CD14-positive monocyte (primary cell): Measurements from ENCODE around the gene MTX2. TPM values are rescaled to one million over a fixed set of nuclear protein-coding genes. Genes with fewer than 3 reads are reported as not detected.

Experiments used
- DNase-seq, 3 donors: peaks; one replicate each; pipeline ENCODE4 v3.0.0-alpha.2; 2011 to 2022
- H2AFZ ChIP-seq: 2 replicates; pipeline ENCODE4 v1.6.0; 2012; ENCODE audit warnings: mild to moderate bottlenecking, low read depth, low read length, inconsistent platforms; ENCODE audit not compliant: insufficient read depth, poor library complexity, severe bottlenecking
- H3K27ac ChIP-seq, 2 donors: 1 replicate in 1 of 2; 2 replicates in 1 of 2; pipeline ENCODE4 v1.5.1; 2012 to 2013; ENCODE audit warnings: low read length in 2 of 2, control low read depth in 1 of 2, inconsistent platforms in 1 of 2, low read depth in 1 of 2, mild to moderate bottlenecking in 1 of 2
- H3K27me3 ChIP-seq, 2 donors: one replicate each; pipeline versions ENCODE4 v1.6.0 to v1.6.1; 2011 to 2013; ENCODE audit warnings: low read length in 2 of 2; ENCODE audit not compliant: control insufficient read depth in 2 of 2, insufficient read depth in 2 of 2
- H3K36me3 ChIP-seq, 2 donors: replicated peaks in 1 of 2; 1 replicate in 1 of 2; 2 replicates in 1 of 2; pipeline versions ENCODE4 v1.5.1 to v1.6.1; 2012 to 2013; ENCODE audit warnings: low read length in 2 of 2, control low read depth in 1 of 2, inconsistent platforms in 1 of 2, mild to moderate bottlenecking in 1 of 2; ENCODE audit not compliant: insufficient read depth in 2 of 2, control insufficient read depth in 1 of 2
- H3K4me1 ChIP-seq, 2 donors: 1 replicate in 1 of 2; 2 replicates in 1 of 2; pipeline versions ENCODE4 v1.5.1 to v1.6.1; 2012 to 2013; ENCODE audit warnings: low read length in 2 of 2, control low read depth in 1 of 2, inconsistent platforms in 1 of 2, mild to moderate bottlenecking in 1 of 2, moderate library complexity in 1 of 2; ENCODE audit not compliant: insufficient read depth in 2 of 2, control insufficient read depth in 1 of 2
- H3K4me2 ChIP-seq: replicated peaks from 2 replicates; pipeline ENCODE3; 2012; ENCODE audit warnings: low read length, moderate library complexity, mild to moderate bottlenecking; ENCODE audit not compliant: poor library complexity, severe bottlenecking; ENCODE audit errors: extremely low read depth
- H3K4me3 ChIP-seq, 3 experiments: fragments of 200-600 bp in 1 of 3; sonication (generic) in 1 of 3; replicated peaks in 1 of 3; 1 replicate in 2 of 3; 2 replicates in 1 of 3; pipeline ENCODE4 v1.5.1; 2011 to 2013; ENCODE audit warnings: low read length in 3 of 3, mild to moderate bottlenecking in 3 of 3, control low read depth in 2 of 3, low read depth in 2 of 3, inconsistent platforms in 1 of 3, moderate library complexity in 1 of 3
- H3K79me2 ChIP-seq: 2 replicates; pipeline ENCODE4 v1.6.0; 2012; ENCODE audit warnings: mild to moderate bottlenecking, control low read depth, inconsistent platforms, low read length, moderate library complexity; ENCODE audit not compliant: insufficient read depth
- H3K9ac ChIP-seq: 2 replicates; pipeline ENCODE4 v1.6.0; 2017; ENCODE audit warnings: low read length, mild to moderate bottlenecking; ENCODE audit not compliant: insufficient read depth, poor library complexity, severe bottlenecking
- H3K9me3 ChIP-seq, 2 donors: replicated peaks in 1 of 2; 1 replicate in 1 of 2; 2 replicates in 1 of 2; pipeline versions ENCODE4 v1.5.1 to v1.6.1; 2012 to 2013; ENCODE audit warnings: low read length in 2 of 2, control low read depth in 1 of 2; ENCODE audit not compliant: control insufficient read depth in 1 of 2, insufficient read depth in 1 of 2
- H4K20me1 ChIP-seq: 2 replicates; pipeline ENCODE4 v1.6.0; 2012; ENCODE audit warnings: mild to moderate bottlenecking, low read length, control low read depth, moderate library complexity; ENCODE audit not compliant: insufficient read depth
- H3K27ac Mint-ChIP-seq, 7 donors: one replicate each; pipeline ENCODE4 v1.8.0; 2020; ENCODE audit warnings: mild to moderate bottlenecking in 7 of 7, mixed read lengths in 7 of 7, moderate library complexity in 6 of 7, inconsistent platforms in 2 of 7
- H3K27me3 Mint-ChIP-seq, 3 donors: one replicate each; pipeline ENCODE4 v1.8.0; 2021 to 2022; ENCODE audit warnings: low read depth in 3 of 3, mild to moderate bottlenecking in 3 of 3, mixed read lengths in 3 of 3, moderate library complexity in 3 of 3, inconsistent platforms in 1 of 3
- H3K36me3 Mint-ChIP-seq, 2 donors: one replicate each; pipeline ENCODE4 v1.8.0; 2020; ENCODE audit warnings: mixed read lengths in 2 of 2, inconsistent platforms in 1 of 2, mild to moderate bottlenecking in 1 of 2
- H3K4me1 Mint-ChIP-seq: one replicate; pipeline ENCODE4 v1.8.0; 2020; ENCODE audit warnings: mild to moderate bottlenecking, mixed read lengths
- H3K4me3 Mint-ChIP-seq, 2 donors: one replicate each; pipeline ENCODE4 v1.8.0; 2020; ENCODE audit warnings: mild to moderate bottlenecking in 2 of 2, mixed read lengths in 2 of 2, moderate library complexity in 1 of 2
- H3K9me3 Mint-ChIP-seq, 7 donors: one replicate each; pipeline ENCODE4 v1.8.0; 2020 to 2022; ENCODE audit warnings: mixed read lengths in 7 of 7, mild to moderate bottlenecking in 6 of 7, moderate library complexity in 6 of 7, inconsistent platforms in 2 of 7
- WGBS: methylation state at CpG from one replicate; pipeline ENCODE4 v1.1.5; 2013; ENCODE audit warnings: missing lambda C conversion rate; ENCODE audit not compliant: insufficient coverage; 5-methylcytosine and 5-hydroxymethylcytosine counted together
- intact Hi-C, 2 donors: fragments of 100-400 bp; cut with micrococcal nuclease; formaldehyde crosslinking; loops; one replicate each; pipeline versions ENCODE4 v1.15.0 to v1.15.1; 2023
- polyA plus RNA-seq, 3 donors: library from polyadenylated mRNA; depleted of rRNA in 1 of 3; unstranded in 2 of 3; stranded (reverse) in 1 of 3; fragments of 300-500 nt in 2 of 3; fragments of >200 nt in 1 of 3; fragmentation: Illumina TruSeq in 2 of 3; gene quantifications; 1 replicate in 2 of 3; 2 replicates in 1 of 3; pipeline ENCODE4 v1.2.3, GENCODE V29; 2012 to 2021
- TF ChIP-seq, protein P1 (sequence below): fragments of 200-600 bp; IDR thresholded peaks from one replicate; pipeline ENCODE4 v1.8.0; 2022; ENCODE audit warnings: antibody characterized with exemption, mild to moderate bottlenecking

Gene MTX2
- polyA plus RNA-seq, 3 donors, result 7.6 to 9.8 (median 7.6) TPM

DNA sequence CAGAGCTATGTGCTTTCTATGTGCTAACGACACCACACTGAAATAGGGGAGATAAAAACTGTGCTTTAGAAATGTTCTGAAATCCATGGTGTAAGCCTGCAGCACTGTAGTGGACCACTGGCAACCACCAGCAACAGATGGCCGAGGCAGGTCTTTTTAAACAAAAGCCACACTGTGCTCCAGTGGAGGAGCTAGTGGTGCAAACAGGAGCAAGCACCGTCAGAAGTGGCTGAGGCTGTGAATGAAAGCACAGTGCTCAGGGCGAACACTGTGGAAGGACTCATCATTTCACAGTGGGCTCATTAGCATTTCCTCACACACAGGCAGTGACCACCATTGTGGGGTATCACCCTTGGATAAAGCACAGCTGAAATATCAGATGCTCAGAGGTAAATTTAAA, 22.9 kb upstream of the MTX2 start:
- WGBS, result 90% methylated on average over 3 of the region's 4 CpGs
- intact Hi-C loops, result no loop called here
- H3K4me3 Mint-ChIP-seq, result no peak overlapping the region
- H3K9me3 ChIP-seq, result no peaks in the 10 kb centered on the region
- H3K79me2 ChIP-seq, result no peaks in the 10 kb centered on the region
- peaks cover 6 to 19% (median 9%) of the 10 kb centered on the region in 7 donors for H3K9me3 Mint-ChIP-seq
- no peaks in the 10 kb centered on the region for H3K36me3 ChIP-seq
- peaks cover 0 to 2% of the 10 kb centered on the region in 2 donors for H3K27me3 ChIP-seq
- H3K27ac ChIP-seq, result no peak overlapping the region
- H2AFZ ChIP-seq, result no peak overlapping the region
- H3K4me2 ChIP-seq, result no peak overlapping the region
- H3K4me1 ChIP-seq, result no peaks in the 10 kb centered on the region
- H4K20me1 ChIP-seq, result no peaks in the 10 kb centered on the region
- no peak for DNase-seq
- no peak overlapping the region for H3K9ac ChIP-seq
- H3K36me3 Mint-ChIP-seq, result no peaks in the 10 kb centered on the region
- no peak overlapping the region for H3K4me3 ChIP-seq
- peaks cover 5 to 14% (median 13%) of the 10 kb centered on the region in 3 donors for H3K27me3 Mint-ChIP-seq
- TF ChIP-seq, protein P1, sequence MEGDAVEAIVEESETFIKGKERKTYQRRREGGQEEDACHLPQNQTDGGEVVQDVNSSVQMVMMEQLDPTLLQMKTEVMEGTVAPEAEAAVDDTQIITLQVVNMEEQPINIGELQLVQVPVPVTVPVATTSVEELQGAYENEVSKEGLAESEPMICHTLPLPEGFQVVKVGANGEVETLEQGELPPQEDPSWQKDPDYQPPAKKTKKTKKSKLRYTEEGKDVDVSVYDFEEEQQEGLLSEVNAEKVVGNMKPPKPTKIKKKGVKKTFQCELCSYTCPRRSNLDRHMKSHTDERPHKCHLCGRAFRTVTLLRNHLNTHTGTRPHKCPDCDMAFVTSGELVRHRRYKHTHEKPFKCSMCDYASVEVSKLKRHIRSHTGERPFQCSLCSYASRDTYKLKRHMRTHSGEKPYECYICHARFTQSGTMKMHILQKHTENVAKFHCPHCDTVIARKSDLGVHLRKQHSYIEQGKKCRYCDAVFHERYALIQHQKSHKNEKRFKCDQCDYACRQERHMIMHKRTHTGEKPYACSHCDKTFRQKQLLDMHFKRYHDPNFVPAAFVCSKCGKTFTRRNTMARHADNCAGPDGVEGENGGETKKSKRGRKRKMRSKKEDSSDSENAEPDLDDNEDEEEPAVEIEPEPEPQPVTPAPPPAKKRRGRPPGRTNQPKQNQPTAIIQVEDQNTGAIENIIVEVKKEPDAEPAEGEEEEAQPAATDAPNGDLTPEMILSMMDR, result no peak
- no peaks in the 10 kb centered on the region for H3K4me1 Mint-ChIP-seq
- H3K27ac Mint-ChIP-seq, result no peak overlapping the region

DNA sequence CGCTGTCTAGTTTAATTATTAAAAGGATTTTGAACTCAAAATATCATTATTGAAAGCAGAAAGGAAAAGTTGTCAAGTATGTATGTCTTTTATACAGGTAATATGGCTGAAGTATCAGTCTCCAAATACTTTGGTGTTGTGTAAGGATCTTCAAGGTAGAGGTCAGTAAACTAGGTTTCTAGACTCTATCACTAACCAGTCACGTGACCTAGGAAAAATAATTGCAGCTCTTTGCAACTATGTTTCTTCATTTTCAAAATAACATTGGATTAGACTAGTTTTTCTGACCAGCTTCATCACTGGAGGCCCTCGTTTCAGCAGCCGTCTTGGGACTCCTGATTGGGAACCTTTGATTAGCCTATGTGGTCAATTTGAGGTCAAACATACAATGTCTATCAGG, 21.4 kb upstream of the MTX2 start:
- peaks cover 6 to 20% (median 9%) of the 10 kb centered on the region in 7 donors for H3K9me3 Mint-ChIP-seq
- no peak overlapping the region for H3K27ac Mint-ChIP-seq
- H3K4me1 ChIP-seq, result no peaks in the 10 kb centered on the region
- DNase-seq, result no peak
- no peaks in the 10 kb centered on the region for H3K79me2 ChIP-seq
- H3K9me3 ChIP-seq, result no peaks in the 10 kb centered on the region
- TF ChIP-seq, protein P1, result no peak
- no peak overlapping the region for H2AFZ ChIP-seq
- no peak overlapping the region for H3K9ac ChIP-seq
- no peak overlapping the region for H3K4me3 ChIP-seq
- no peaks in the 10 kb centered on the region for H3K36me3 Mint-ChIP-seq
- no CpG with 5 or more reads among the region's 4 CpGs for WGBS
- no peak overlapping the region for H3K27ac ChIP-seq
- intact Hi-C loops, result no loop called here
- H3K4me1 Mint-ChIP-seq, result no peaks in the 10 kb centered on the region
- peaks cover 5 to 13% (median 7%) of the 10 kb centered on the region in 3 donors for H3K27me3 Mint-ChIP-seq
- H4K20me1 ChIP-seq, result no peaks in the 10 kb centered on the region
- no peak overlapping the region for H3K4me2 ChIP-seq
- no peak overlapping the region for H3K4me3 Mint-ChIP-seq
- peaks cover 0 to 2% of the 10 kb centered on the region in 2 donors for H3K27me3 ChIP-seq
- H3K36me3 ChIP-seq, result no peaks in the 10 kb centered on the region
